K562 (cell line): Measurements from ENCODE around the gene ADAT3. TPM values are rescaled to one million over a fixed set of nuclear protein-coding genes. Genes with fewer than 3 reads are reported as not detected.
A peak's percentile ranks its signal among the peaks of the same experiment; 100 is the strongest.

Experiments used
- CBFA2T3 ChIP-seq: fragments of 450-650 bp; IDR thresholded peaks from 2 replicates; pipeline ENCODE4 v1.6.1; 2017
- CCNT2 ChIP-seq: IDR thresholded peaks from 2 replicates; pipeline ENCODE4 v1.6.1; 2011; ENCODE audit warnings: borderline replicate concordance, low read depth, mild to moderate bottlenecking, moderate library complexity, mixed read lengths, low read length; ENCODE audit not compliant: insufficient read length; ENCODE audit errors: extremely low read depth
- HSF4 ChIP-seq: fragments of 250-450 bp; sonication (Bioruptor Pico); IDR thresholded peaks from 2 replicates; pipeline ENCODE4 v2.1.2; 2022; ENCODE audit warnings: mild to moderate bottlenecking, moderate library complexity, borderline replicate concordance
- KDM5B ChIP-seq: fragments of 200-600 bp; sonication (generic); IDR thresholded peaks from 2 replicates; pipeline ENCODE4 v1.6.1; 2012; ENCODE audit warnings: low read depth, mild to moderate bottlenecking, moderate library complexity, low read length, control low read depth, inconsistent platforms; ENCODE audit not compliant: insufficient replicate concordance
- KLF1 ChIP-seq: fragments of 450-650 bp; IDR thresholded peaks from 2 replicates; pipeline ENCODE4 v1.6.1; 2016; ENCODE audit warnings: missing genetic modification characterization, missing compliant biosample characterization
- MAZ ChIP-seq, 2 experiments: fragments of 450-650 bp in 1 of 2; sonication (generic) in 1 of 2; formaldehyde crosslinking; IDR thresholded peaks in 1 of 2; conservative IDR thresholded peaks in 1 of 2; 2 replicates each; pipeline versions ENCODE4 v1.4.0 to v1.5.0; 2020; ENCODE audit warnings: mild to moderate bottlenecking in 1 of 2, missing genetic modification reagents in 1 of 2
- NKRF ChIP-seq: fragments of 450-650 bp; IDR thresholded peaks from 2 replicates; pipeline ENCODE4 v1.6.1; 2016; ENCODE audit warnings: borderline replicate concordance
- NR2C1 ChIP-seq, 2 experiments: fragments of 450-650 bp; IDR thresholded peaks; 2 replicates each; pipeline ENCODE4 v1.6.1; 2017; ENCODE audit warnings: mild to moderate bottlenecking in 2 of 2, antibody characterized with exemption in 1 of 2, inconsistent platforms in 1 of 2, missing compliant biosample characterization in 1 of 2, missing genetic modification characterization in 1 of 2
- PKNOX1 ChIP-seq: fragments of 450-650 bp; IDR thresholded peaks from 2 replicates; pipeline ENCODE4 v1.6.1; 2016
- POLR3G ChIP-seq: IDR thresholded peaks from 2 replicates; pipeline ENCODE4 v1.6.1; 2011; ENCODE audit not compliant: insufficient read length, insufficient replicate concordance; ENCODE audit errors: extremely low read depth
- TFAM ChIP-seq: fragments of 250-450 bp; sonication (Bioruptor Pico); conservative IDR thresholded peaks from 2 replicates; pipeline ENCODE4 v1.5.0; 2021; ENCODE audit warnings: mild to moderate bottlenecking, moderate library complexity
- ZBTB8A ChIP-seq: fragments of 450-650 bp; IDR thresholded peaks from 2 replicates; pipeline ENCODE4 v1.6.1; 2018; ENCODE audit warnings: mild to moderate bottlenecking, moderate library complexity; ENCODE audit not compliant: partially characterized antibody
- ZHX1 ChIP-seq: fragments of 150-350 bp; conservative IDR thresholded peaks from 2 replicates; pipeline ENCODE4 v1.6.1; 2014; ENCODE audit warnings: low read length
- ZNF592 ChIP-seq: fragments of 450-650 bp; IDR thresholded peaks from 2 replicates; pipeline ENCODE4 v1.6.1; 2017; ENCODE audit warnings: antibody characterized with exemption, mild to moderate bottlenecking
- polyA plus RNA-seq, 8 experiments: library from polyadenylated mRNA; depleted of rRNA in 4 of 8; stranded (reverse) in 5 of 8; unstranded in 3 of 8; fragments of >200 nt; fragmentation: Nextera tagmentation in 2 of 8; fragmentation: Illumina TruSeq in 1 of 8; extraction: Ambion mirVana in 2 of 8; extraction: Trizol in 1 of 8; gene quantifications; 2 replicates each; pipeline versions ENCODE4 v1.2.1 to v1.2.3, GENCODE V29; 2011 to 2014; ENCODE audit warnings: inconsistent platforms in 1 of 8, missing spikeins in 1 of 8
- total RNA-seq, 7 experiments: library from RNA; depleted of rRNA in 6 of 7; stranded (reverse); fragments of >200 nt in 6 of 7; fragmentation: Illumina TruSeq in 2 of 7; extraction: Trizol in 2 of 7; gene quantifications; 2 replicates each; pipeline versions ENCODE4 v1.2.1 to v1.2.3, GENCODE V29; 2011 to 2021; ENCODE audit warnings: low replicate concordance in 1 of 7
- TF ChIP-seq, protein P1 (sequence below): fragments of 450-650 bp; IDR thresholded peaks from 2 replicates; pipeline ENCODE4 v1.6.1; 2018; ENCODE audit warnings: mild to moderate bottlenecking, low read depth; ENCODE audit not compliant: partially characterized antibody

Gene ADAT3
- total and polyA plus RNA-seq, 9 of the 15 experiments (the other 6 are each of a cell fraction or from before 2014, with no cell fraction given): 0.67 to 15.6 (median 7.8) TPM; not detected in 4

DNA sequence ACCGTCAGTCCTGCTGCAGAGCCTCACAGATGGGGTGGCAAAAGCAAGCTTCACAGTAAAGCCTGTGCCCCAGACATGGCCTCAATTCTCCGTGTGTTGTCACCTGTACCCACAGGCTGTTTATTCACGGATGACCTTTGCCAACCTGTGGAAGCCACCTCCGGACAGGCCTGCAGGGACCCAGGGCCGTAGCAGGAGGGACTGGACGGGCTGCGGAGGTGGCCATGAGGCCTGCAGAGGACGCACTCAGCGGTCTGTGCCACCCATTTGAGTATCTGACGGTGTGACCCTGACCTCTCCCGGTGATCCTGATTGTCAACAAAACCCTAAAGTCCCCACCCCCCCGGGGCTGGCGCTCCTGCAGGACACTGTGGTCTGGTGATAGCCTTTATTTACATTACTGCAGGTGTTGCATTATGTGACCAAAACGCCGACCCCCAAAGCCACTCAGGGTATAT, 34.0 kb upstream of the ADAT3 start (continued):
- TF ChIP-seq KLF1 (no peak), NR2C1 (IDR thresholded peaks at IDR 0.05) (0 out of 2 replicates have a peak, but pooled peaks have one; percentile 38), NR2C1 (tag; IDR thresholded peaks at IDR 0.05) (no peak), ZHX1 (no peak), CCNT2 (peak; percentile 12), ZBTB8A (no peak), KDM5B (no peak), ZNF592 (no peak), TFAM (CRISPR knock-in tag) (no peak), NKRF (no peak), HSF4 (CRISPR knock-in tag) (no peak), CBFA2T3 (peak; percentile 29; the same call in 1 of the 2 replicates), POLR3G (no peak), MAZ (CRISPR knock-in tag; conservative IDR thresholded peaks at IDR 0.05 in 1 of 2, IDR thresholded peaks at IDR 0.05 in 1 of 2) (no peak), PKNOX1 (no peak)
- TF ChIP-seq, protein P1, sequence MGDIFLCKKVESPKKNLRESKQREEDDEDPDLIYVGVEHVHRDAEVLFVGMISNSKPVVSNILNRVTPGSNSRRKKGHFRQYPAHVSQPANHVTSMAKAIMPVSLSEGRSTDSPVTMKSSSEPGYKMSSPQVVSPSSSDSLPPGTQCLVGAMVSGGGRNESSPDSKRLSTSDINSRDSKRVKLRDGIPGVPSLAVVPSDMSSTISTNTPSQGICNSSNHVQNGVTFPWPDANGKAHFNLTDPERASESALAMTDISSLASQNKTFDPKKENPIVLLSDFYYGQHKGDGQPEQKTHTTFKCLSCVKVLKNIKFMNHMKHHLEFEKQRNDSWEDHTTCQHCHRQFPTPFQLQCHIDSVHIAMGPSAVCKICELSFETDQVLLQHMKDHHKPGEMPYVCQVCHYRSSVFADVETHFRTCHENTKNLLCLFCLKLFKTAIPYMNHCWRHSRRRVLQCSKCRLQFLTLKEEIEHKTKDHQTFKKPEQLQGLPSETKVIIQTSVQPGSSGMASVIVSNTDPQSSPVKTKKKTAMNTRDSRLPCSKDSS: no peak
